Endothelial cell (in vitro differentiated cells): ENCODE measurements around the gene CHSY3. TPM values are rescaled to one million over a fixed set of nuclear protein-coding genes. Genes with fewer than 3 reads are reported as not detected.

Experiments
- DNase-seq: peaks from one replicate; pipeline ENCODE4 v3.0.0; 2021; ENCODE audit warnings: low spot score
- H3K27ac Mint-ChIP-seq: one replicate; pipeline ENCODE4 v1.8.0; 2021; ENCODE audit warnings: mixed read lengths, inconsistent platforms; ENCODE audit not compliant: unreplicated experiment
- H3K27me3 Mint-ChIP-seq: one replicate; pipeline ENCODE4 v1.8.0; 2021; ENCODE audit warnings: mild to moderate bottlenecking, moderate library complexity, mixed read lengths, inconsistent platforms; ENCODE audit not compliant: unreplicated experiment
- H3K36me3 Mint-ChIP-seq: one replicate; pipeline ENCODE4 v1.8.0; 2021; ENCODE audit warnings: mild to moderate bottlenecking, low read depth, mixed read lengths, inconsistent platforms; ENCODE audit not compliant: unreplicated experiment
- H3K4me1 Mint-ChIP-seq: one replicate; pipeline ENCODE4 v1.8.0; 2021; ENCODE audit warnings: mild to moderate bottlenecking, mixed read lengths, inconsistent platforms; ENCODE audit not compliant: unreplicated experiment
- H3K4me3 Mint-ChIP-seq: one replicate; pipeline ENCODE4 v1.8.0; 2021; ENCODE audit warnings: mild to moderate bottlenecking, mixed read lengths, inconsistent platforms; ENCODE audit not compliant: unreplicated experiment
- H3K9me3 Mint-ChIP-seq: one replicate; pipeline ENCODE4 v1.8.0; 2021; ENCODE audit warnings: mixed read lengths, inconsistent platforms; ENCODE audit not compliant: unreplicated experiment
- CTCF ChIP-seq: fragments of 200-600 bp; sonication (generic); IDR thresholded peaks from one replicate; pipeline ENCODE4 v1.5.0; 2021; ENCODE audit warnings: antibody characterized with exemption; ENCODE audit not compliant: unreplicated experiment
- total RNA-seq: library from RNA; stranded (reverse); fragmentation: NEBNext Ultra II Directional; extraction: Animal tissue kit (Norgen Biotek cat#: 25700); gene quantifications from one replicate; pipeline ENCODE4 v1.2.1, GENCODE V29; 2021; ENCODE audit not compliant: unreplicated experiment

The CHSY3 gene
- total RNA-seq, 1 donor from 2014 or later: 21.2 TPM

DNA sequence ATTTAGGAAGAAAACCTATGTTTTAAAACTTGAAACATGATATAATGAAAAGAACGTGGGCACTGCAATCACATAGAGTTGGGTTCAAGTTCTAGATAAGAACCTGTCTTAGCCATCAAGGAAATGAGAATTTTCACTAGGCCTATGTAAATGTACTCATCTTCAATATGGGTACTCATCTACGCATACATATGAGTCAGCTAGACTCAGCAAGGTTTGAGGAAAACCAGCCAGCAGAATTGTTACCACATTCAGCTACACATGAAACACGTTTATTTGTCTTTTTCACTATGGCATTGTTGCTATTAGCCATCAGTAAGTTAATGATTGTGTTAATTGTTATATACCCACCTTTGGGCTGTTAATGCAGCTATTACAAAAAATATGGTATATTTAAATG lies 146.3 kb downstream of the CHSY3 start:
- no peak for DNase-seq
- Mint-ChIP-seq H3K4me3 (no peak overlapping the region), H3K27me3 (no peaks in the 10 kb centered on the region), H3K9me3 (no peaks in the 10 kb centered on the region), H3K27ac (no peak overlapping the region), H3K4me1 (no peaks in the 10 kb centered on the region), H3K36me3 (no peaks in the 10 kb centered on the region)
- TF ChIP-seq CTCF: no peak

- H3K27me3 Mint-ChIP-seq: no peaks in the 10 kb centered on the region
- H3K4me1 Mint-ChIP-seq: no peaks in the 10 kb centered on the region
- no peaks in the 10 kb centered on the region for H3K36me3 Mint-ChIP-seq
- no peak overlapping the region for H3K27ac Mint-ChIP-seq
- H3K4me3 Mint-ChIP-seq: no peak overlapping the region
- no peak for DNase-seq
- no peaks in the 10 kb centered on the region for H3K9me3 Mint-ChIP-seq
- TF ChIP-seq CTCF: no peak
Measured at GRCh38 chr5:130052752-130053151, 148.5 kb downstream of the CHSY3 start.

- no peak for TF ChIP-seq CTCF
- Mint-ChIP-seq H3K4me1 (no peaks in the 10 kb centered on the region), H3K9me3 (no peaks in the 10 kb centered on the region), H3K27me3 (no peaks in the 10 kb centered on the region), H3K36me3 (peaks cover 5% of the 10 kb centered on the region), H3K4me3 (no peak overlapping the region), H3K27ac (no peak overlapping the region)
- DNase-seq: no peak
Measured at GRCh38 chr5:130055572-130055971, 151.3 kb downstream of the CHSY3 start.

DNA sequence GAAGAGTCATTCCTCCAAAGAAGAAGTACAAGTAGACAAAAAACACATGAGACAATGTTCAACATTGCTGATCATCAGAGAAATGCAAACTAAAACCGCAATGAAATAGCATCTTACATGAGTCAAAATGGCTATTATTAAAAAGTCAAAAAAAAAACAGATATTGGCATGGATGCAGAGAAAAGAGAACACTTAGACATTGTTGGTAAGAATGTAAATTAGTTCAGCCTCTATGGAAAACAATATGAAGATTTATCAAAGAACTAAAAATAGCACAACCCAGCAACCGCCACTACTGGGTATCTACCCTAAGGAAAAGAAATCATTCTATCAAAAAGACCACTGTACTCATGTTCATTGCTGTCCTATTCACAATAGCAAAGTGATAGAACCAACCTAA lies 157.5 kb downstream of the CHSY3 start:
- H3K27ac Mint-ChIP-seq: no peak overlapping the region

DNA sequence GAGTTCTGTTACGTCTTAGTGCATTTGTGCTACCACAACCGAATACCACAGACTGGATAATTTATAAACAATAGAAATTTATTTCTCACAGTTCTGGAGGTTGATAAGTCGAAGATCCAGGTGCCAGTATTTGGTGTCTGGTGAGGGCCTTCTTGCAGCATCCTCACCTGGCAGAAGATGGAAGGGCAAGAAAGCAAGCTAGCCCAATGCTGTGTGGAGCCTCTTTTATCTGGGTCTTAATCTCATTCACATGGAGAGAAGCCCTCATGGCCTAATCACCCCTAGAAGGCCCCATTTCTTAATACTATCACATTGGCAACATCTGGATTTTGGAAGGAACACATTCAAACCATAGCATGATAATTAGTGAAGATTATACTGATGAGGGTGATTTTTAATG lies 159.3 kb downstream of the CHSY3 start:
- no peak overlapping the region for H3K27ac Mint-ChIP-seq
- peaks cover 5% of the 10 kb centered on the region for H3K36me3 Mint-ChIP-seq
- H3K4me1 Mint-ChIP-seq: no peaks in the 10 kb centered on the region
- no peak for DNase-seq
- H3K9me3 Mint-ChIP-seq: no peaks in the 10 kb centered on the region
- no peak overlapping the region for H3K4me3 Mint-ChIP-seq
- no peaks in the 10 kb centered on the region for H3K27me3 Mint-ChIP-seq
- TF ChIP-seq CTCF: no peak

More for the DNA sequence above, 157.5 kb downstream of the CHSY3 start:
- DNase-seq: no peak
- Mint-ChIP-seq H3K36me3 (peaks cover 5% of the 10 kb centered on the region), H3K27me3 (no peaks in the 10 kb centered on the region), H3K9me3 (no peaks in the 10 kb centered on the region), H3K4me3 (no peak overlapping the region), H3K4me1 (no peaks in the 10 kb centered on the region)
- TF ChIP-seq CTCF: no peak
